H1 (cell line): ENCODE data around the gene CREB3L4. TPM values are rescaled to one million over a fixed set of nuclear protein-coding genes. Genes with fewer than 3 reads are reported as not detected.

Source experiments
- CTCF ChIA-PET: fragments of 300-600 bp; sonication (Branson Sonifier 250); formaldehyde crosslinking; loops from one replicate; lab custom pipeline; 2021; ENCODE audit not compliant: partially characterized antibody; lab: Charles Lee
- POLR2A ChIA-PET: fragments of 300-600 bp; sonication (Branson Sonifier 250); formaldehyde crosslinking; loops from one replicate; lab custom pipeline; 2021; ENCODE audit warnings: inconsistent platforms; ENCODE audit not compliant: partially characterized antibody; lab: Charles Lee
- DNase-seq, 2 experiments: peaks; one replicate each; pipeline versions ENCODE4 v3.0.0 to v3.0.0-alpha.2; 2010 to 2022; ENCODE audit warnings: low spot score in 2 of 2, low read depth in 1 of 2, mixed read lengths in 1 of 2
- FAIRE-seq: peaks from 2 replicates; lab custom pipeline; 2011; peaks lifted over from hg19 to GRCh38; lab: Jason Lieb, UNC
- H2AFZ ChIP-seq: 2 replicates; pipeline ENCODE4 v1.8.1; 2012; ENCODE audit warnings: low read length, inconsistent platforms
- H2AK5ac ChIP-seq: 2 replicates; pipeline ENCODE4 v1.6.1; 2013; ENCODE audit warnings: low read depth, low read length
- H2BK120ac ChIP-seq: replicated peaks from 2 replicates; pipeline ENCODE3; 2013; ENCODE audit warnings: low read depth, low read length, inconsistent platforms
- H2BK12ac ChIP-seq: 2 replicates; pipeline ENCODE4 v1.6.1; 2013; ENCODE audit warnings: low read depth, low read length
- H2BK15ac ChIP-seq: 2 replicates; pipeline ENCODE4 v1.6.1; 2013; ENCODE audit warnings: low read length
- H2BK20ac ChIP-seq: 2 replicates; pipeline ENCODE4 v1.6.1; 2013; ENCODE audit warnings: low read length
- H2BK5ac ChIP-seq: 2 replicates; pipeline ENCODE4 v1.6.1; 2013; ENCODE audit warnings: low read depth, low read length
- H3K14ac ChIP-seq: 2 replicates; pipeline ENCODE4 v1.6.1; 2013; ENCODE audit warnings: inconsistent platforms; ENCODE audit not compliant: insufficient read length
- H3K18ac ChIP-seq: 2 replicates; pipeline ENCODE4 v1.6.1; 2013; ENCODE audit warnings: low read length; ENCODE audit errors: extremely low read depth
- H3K23ac ChIP-seq: 2 replicates; pipeline ENCODE4 v1.6.1; 2013; ENCODE audit warnings: inconsistent platforms; ENCODE audit not compliant: insufficient read length
- H3K23me2 ChIP-seq: 2 replicates; pipeline ENCODE4 v1.6.1; 2013; ENCODE audit warnings: low read depth, low read length
- H3K27ac ChIP-seq: 2 replicates; pipeline ENCODE4 v1.6.1; 2011; ENCODE audit warnings: low read depth, low read length, inconsistent platforms
- H3K27me3 ChIP-seq, 4 experiments: replicated peaks in 1 of 4; 1 replicate in 1 of 4; 2 replicates in 3 of 4; pipeline versions ENCODE4 v1.6.1 to v1.8.1; 2011 to 2013; ENCODE audit warnings: low read length in 3 of 4, mild to moderate bottlenecking in 3 of 4, inconsistent platforms in 2 of 4, mixed read lengths in 2 of 4, moderate library complexity in 1 of 4; ENCODE audit not compliant: control insufficient read depth in 3 of 4, insufficient read depth in 3 of 4; ENCODE audit errors: extremely low read depth in 1 of 4
- H3K36me3 ChIP-seq, 4 experiments: 2 replicates each; pipeline versions ENCODE4 v1.6.1 to v1.8.1; 2011 to 2013; ENCODE audit warnings: mild to moderate bottlenecking in 4 of 4, low read length in 3 of 4, moderate library complexity in 2 of 4, control low read depth in 1 of 4, inconsistent platforms in 1 of 4; ENCODE audit not compliant: insufficient read depth in 4 of 4, control insufficient read depth in 2 of 4
- H3K4ac ChIP-seq: replicated peaks from 2 replicates; pipeline ENCODE3; 2013; ENCODE audit warnings: low read length, low read depth, mixed read lengths, inconsistent platforms; ENCODE audit not compliant: insufficient read length
- H3K4me1 ChIP-seq, 4 experiments: replicated peaks in 1 of 4; 1 replicate in 1 of 4; 2 replicates in 3 of 4; pipeline versions ENCODE4 v1.6.1 to v1.8.1; 2011 to 2013; ENCODE audit warnings: low read length in 3 of 4, inconsistent platforms in 2 of 4, mixed read lengths in 1 of 4; ENCODE audit not compliant: insufficient read depth in 4 of 4, control insufficient read depth in 3 of 4
- H3K4me2 ChIP-seq, 2 experiments: 2 replicates each; pipeline versions ENCODE4 v1.6.1 to v1.8.1; 2011 to 2013; ENCODE audit warnings: low read depth in 2 of 2, low read length in 2 of 2, control low read depth in 1 of 2, inconsistent platforms in 1 of 2, mild to moderate bottlenecking in 1 of 2; ENCODE audit not compliant: insufficient read depth in 1 of 2
- H3K4me3 ChIP-seq, 4 experiments: fragments of 200-600, 300-600 bp in 1 of 4; sonication (generic), shearing (Covaris generic), sonication (Bioruptor Twin) in 1 of 4; 2 replicates each; pipeline versions ENCODE4 v1.5.1 to v1.8.1; 2011 to 2016; ENCODE audit warnings: low read length in 4 of 4, low read depth in 3 of 4, control low read depth in 2 of 4, inconsistent platforms in 2 of 4, mild to moderate bottlenecking in 2 of 4, mixed read lengths in 1 of 4, moderate library complexity in 1 of 4; ENCODE audit not compliant: insufficient read depth in 2 of 4; ENCODE audit errors: extremely low read depth in 1 of 4
- H3K56ac ChIP-seq: replicated peaks from 2 replicates; pipeline ENCODE3; 2013; ENCODE audit warnings: low read depth, mild to moderate bottlenecking, mixed read lengths, low read length, inconsistent platforms; ENCODE audit not compliant: insufficient read length
- H3K79me1 ChIP-seq: 2 replicates; pipeline ENCODE4 v1.6.1; 2013; ENCODE audit warnings: low read depth, low read length, control low read depth
- H3K79me2 ChIP-seq, 2 experiments: 2 replicates each; pipeline versions ENCODE4 v1.6.1 to v1.8.1; 2012 to 2013; ENCODE audit warnings: low read length in 2 of 2, mild to moderate bottlenecking in 2 of 2, inconsistent platforms in 1 of 2; ENCODE audit not compliant: insufficient read depth in 2 of 2, control insufficient read depth in 1 of 2
- H3K9ac ChIP-seq, 4 experiments: replicated peaks in 1 of 4; 1 replicate in 1 of 4; 2 replicates in 3 of 4; pipeline versions ENCODE4 v1.6.1 to v1.8.1; 2011 to 2013; ENCODE audit warnings: low read depth in 3 of 4, low read length in 3 of 4, control low read depth in 2 of 4, mild to moderate bottlenecking in 2 of 4, moderate library complexity in 2 of 4, inconsistent platforms in 1 of 4; ENCODE audit errors: extremely low read depth in 1 of 4
- H3K9me3 ChIP-seq, 2 experiments: 2 replicates each; pipeline versions ENCODE4 v1.6.1 to v1.8.1; 2012 to 2013; ENCODE audit warnings: mild to moderate bottlenecking in 2 of 2, moderate library complexity in 2 of 2, control low read depth in 1 of 2, inconsistent platforms in 1 of 2, low read depth in 1 of 2, low read length in 1 of 2, mixed read lengths in 1 of 2; ENCODE audit not compliant: insufficient read depth in 2 of 2
- H4K20me1 ChIP-seq, 2 experiments: replicated peaks in 1 of 2; 2 replicates each; pipeline versions ENCODE3 to v1.8.1; 2011 to 2013; ENCODE audit warnings: inconsistent platforms in 2 of 2, low read length in 2 of 2, mild to moderate bottlenecking in 1 of 2; ENCODE audit not compliant: insufficient read depth in 2 of 2, control insufficient read depth in 1 of 2
- H4K5ac ChIP-seq: 2 replicates; pipeline ENCODE4 v1.6.1; 2013; ENCODE audit warnings: low read length, low read depth, mixed read lengths, inconsistent platforms; ENCODE audit not compliant: insufficient read length
- H4K8ac ChIP-seq: 2 replicates; pipeline ENCODE4 v1.8.0; 2013; ENCODE audit warnings: mild to moderate bottlenecking, moderate library complexity, low read length, inconsistent platforms; ENCODE audit not compliant: insufficient read depth; ENCODE audit errors: extremely low read depth
- H4K91ac ChIP-seq: replicated peaks from 2 replicates; pipeline ENCODE3; 2013; ENCODE audit warnings: low read length, mixed read lengths, inconsistent platforms; ENCODE audit not compliant: insufficient read length
- ATF2 ChIP-seq: IDR thresholded peaks from 2 replicates; pipeline ENCODE4 v1.6.1; 2012; ENCODE audit warnings: low read length, inconsistent platforms
- BRCA1 ChIP-seq: IDR thresholded peaks from 2 replicates; pipeline ENCODE4 v1.6.1; 2012; ENCODE audit warnings: low read depth, low read length, improper control_type of control experiment
- HDAC6 ChIP-seq: IDR thresholded peaks from one replicate; pipeline ENCODE4 v1.7.1; 2012; ENCODE audit warnings: low read depth, mild to moderate bottlenecking, inconsistent platforms, low read length, moderate library complexity
- RBBP5 ChIP-seq: IDR thresholded peaks from 2 replicates; pipeline ENCODE4 v1.7.1; 2012; ENCODE audit warnings: low read depth, mild to moderate bottlenecking, inconsistent platforms, low read length, moderate library complexity, borderline replicate concordance
- SIRT6 ChIP-seq: IDR thresholded peaks from one replicate; pipeline ENCODE4 v1.7.1; 2012; ENCODE audit warnings: low read length, inconsistent platforms
- TAF1 ChIP-seq: IDR thresholded peaks from 2 replicates; pipeline ENCODE4 v1.6.1; 2011; ENCODE audit warnings: mild to moderate bottlenecking, low read depth, low read length
- YY1 ChIP-seq: IDR thresholded peaks from 2 replicates; pipeline ENCODE4 v1.6.1; 2011; ENCODE audit warnings: low read depth, mild to moderate bottlenecking, low read length
- WGBS, 2 experiments: shearing (Covaris generic) in 1 of 2; methylation state at CpG; one replicate each; pipeline versions ENCODE4 v1.1.6 to v1.1.7; 2013 to 2015; ENCODE audit warnings: low lambda C conversion rate in 2 of 2, mixed read lengths in 2 of 2, inconsistent platforms in 1 of 2, low coverage in 1 of 2, missing lambda C conversion rate in 1 of 2; ENCODE audit not compliant: insufficient replicate concordance in 2 of 2, insufficient coverage in 1 of 2, insufficient read length in 1 of 2; ENCODE audit errors: extremely low coverage in 1 of 2, missing lambda C conversion rate in 1 of 2; 5-methylcytosine and 5-hydroxymethylcytosine counted together
- polyA plus RNA-seq, 7 experiments: library from polyadenylated mRNA; depleted of rRNA in 3 of 7; stranded (reverse) in 5 of 7; unstranded in 2 of 7; fragments of >200 nt in 5 of 7; fragments of 200-250 nt in 2 of 7; gene quantifications; 1 replicate in 5 of 7; 2 replicates in 1 of 7; 4 replicates in 1 of 7; pipeline versions ENCODE4 v1.2.1 to v1.2.3, GENCODE V29; 2011 to 2013; ENCODE audit warnings: missing spikeins in 2 of 7, mixed read lengths in 2 of 7
- total RNA-seq: library from RNA; stranded (reverse); fragmentation: NEBNext Ultra II Directional; extraction: Animal tissue kit (Norgen Biotek cat#: 25700); gene quantifications from 2 replicates; pipeline ENCODE4 v1.2.1, GENCODE V29; 2021

The CREB3L4 gene
- total and polyA plus RNA-seq, 2 of the 8 experiments (the other 6 are each of a cell fraction or from before 2014, with no cell fraction given), result 34.4 to 54.0 TPM

- no peak for TF ChIP-seq SIRT6
- TF ChIP-seq RBBP5, result no peak
- TF ChIP-seq YY1, result no peak
- no peak for TF ChIP-seq TAF1
- TF ChIP-seq HDAC6, result no peak
- TF ChIP-seq BRCA1, result no peak
- no peak for TF ChIP-seq ATF2
- Histone ChIP-seq H4K91ac (no peak overlapping the region), H3K23me2 (peaks cover 6% of the 10 kb centered on the region; the same call in 1 of the 2 replicates), H2BK15ac (no peak overlapping the region), H3K14ac (no peak overlapping the region), H3K4me1 (peaks cover 0 to 5% (median 2%) of the 10 kb centered on the region in 4 experiments; a peak in 2 of 7 replicates), H4K8ac (no peak overlapping the region), H3K9ac (no peak overlapping the region), H3K79me1 (no peaks in the 10 kb centered on the region; the same call in 1 of the 2 replicates), H2AFZ (no peak overlapping the region), H3K4me3 (no peak overlapping the region), H2BK12ac (no peak overlapping the region), H4K20me1 (peaks cover 0 to 9% of the 10 kb centered on the region in 2 experiments), H2BK20ac (no peak overlapping the region), H4K5ac (no peak overlapping the region), H3K23ac (no peak overlapping the region), H2BK120ac (no peak overlapping the region), H3K36me3 (peaks cover 11 to 43% (median 34%) of the 10 kb centered on the region in 4 experiments), H3K18ac (no peak overlapping the region), H3K56ac (no peak overlapping the region), H3K79me2 (peaks cover 0 to 18% of the 10 kb centered on the region in 2 experiments; a peak in 2 of 4 replicates), H2AK5ac (no peak overlapping the region), H3K27ac (no peak overlapping the region), H3K4me2 (no peak overlapping the region), H3K4ac (no peak overlapping the region), H2BK5ac (no peak overlapping the region; the same call in 1 of the 2 replicates), H3K9me3 (no peaks in the 10 kb centered on the region), H3K27me3 (no peaks in the 10 kb centered on the region)
- POLR2A ChIA-PET, result interaction anchor here (0.6 to 11.4 kb wide), 12 partner anchors 11 to 292 kb away, joined by 3 to 73 read pairs (median 10); partner anchors contain the start of genes CRTC2, GATAD2B, JTB and RPS27
- 94% methylated on average over 8 of the region's 8 CpGs; no CpG with 5 or more reads in 1 of the 2 experiments for WGBS, 2 experiments
- FAIRE-seq, result no peak
- DNase-seq, result no peak
- CTCF ChIA-PET, result interaction anchor here (1.2 to 3.1 kb wide), 4 partner anchors 11 to 119 kb away, joined by 3 to 14 read pairs (median 10); partner anchors contain the start of gene RAB13
Measured at GRCh38 chr1:153940756-153941155, 26.9 kb upstream of the CREB3L4 start.
